ENCODE data around the gene CARS2.

CARS2 gene

GRCh38 chr13:110663491-110663890 is 42.4 kb downstream of the CARS2 start:
- Histone ChIP-seq H3K27ac (ENCODE audit: extremely low read depth, low read depth, low read length) (no peak overlapping the region), H3K9me3 (ENCODE audit: control insufficient read depth, insufficient read depth, low read depth, low read length) (no peaks in the 10 kb centered on the region), H3K36me3 (ENCODE audit: control insufficient read depth in 2 of 2, insufficient read depth in 1 of 2, low read length in 2 of 2) (peaks cover 0 to 87% of the 10 kb centered on the region in 2 experiments; a peak in 2 of 3 replicates), H3K4me3 (ENCODE audit: low read depth, low read length) (no peak overlapping the region), H3K4me1 (ENCODE audit: control insufficient read depth, insufficient read depth, low read length) (no peaks in the 10 kb centered on the region)
- POLR2A ChIA-PET: interaction anchor here (0.8 kb wide), 1 partner anchor 52 kb away, joined by 3 read pairs; no protein-coding TSS in a partner anchor
- CTCF ChIA-PET: no interaction called here
- TF ChIP-seq KLF8 (tag by site-specific recombination; IDR thresholded peaks at IDR 0.05) (no peak), ATF2 (tag by site-specific recombination; IDR thresholded peaks at IDR 0.05; ENCODE audit: low read depth) (no peak), REST (tag by site-specific recombination; IDR thresholded peaks at IDR 0.05) (no peak), GFI1B (tag by site-specific recombination; IDR thresholded peaks at IDR 0.05) (no peak), ZNF701 (tag by site-specific recombination; IDR thresholded peaks at IDR 0.05) (no peak), SETDB1 (IDR thresholded peaks at IDR 0.05; ENCODE audit: insufficient read length, low read length) (no peak), ZNF155 (tag by site-specific recombination; IDR thresholded peaks at IDR 0.05) (no peak), ZNF510 (tag by site-specific recombination; IDR thresholded peaks at IDR 0.05; ENCODE audit: insufficient replicate concordance) (no peak), ZNF311 (tag by site-specific recombination; IDR thresholded peaks at IDR 0.05; ENCODE audit: borderline replicate concordance) (no peak), ZBTB10 (tag by site-specific recombination; IDR thresholded peaks at IDR 0.05) (no peak), ZNF660 (tag by site-specific recombination; IDR thresholded peaks at IDR 0.05) (no peak)

- CTCF ChIA-PET: interaction anchor here (1.1 kb wide), 1 partner anchor 48 kb away, joined by 4 read pairs; the partner anchor contains the start of gene NAXD
These were observed 43.0 kb downstream of the CARS2 start for GRCh38 chr13:110662777-110663443.

More at GRCh38 chr13:110662777-110663443, 43.0 kb downstream of the CARS2 start:
- H3K27ac ChIP-seq (ENCODE audit: extremely low read depth, low read depth, low read length): no peak overlapping the region
- no peaks in the 10 kb centered on the region for H3K4me1 ChIP-seq (ENCODE audit: control insufficient read depth, insufficient read depth, low read length)
- POLR2A ChIA-PET: interaction anchor here (0.8 kb wide), 1 partner anchor 52 kb away, joined by 3 read pairs; no protein-coding TSS in a partner anchor
- H3K36me3 ChIP-seq (ENCODE audit: control insufficient read depth in 2 of 2, insufficient read depth in 1 of 2, low read length in 2 of 2): peaks cover 0 to 82% of the 10 kb centered on the region in 2 experiments; a peak in 2 of 3 replicates
- H3K9me3 ChIP-seq (ENCODE audit: control insufficient read depth, insufficient read depth, low read depth, low read length): no peaks in the 10 kb centered on the region
- no peak for TF ChIP-seq ZNF292 (tag by site-specific recombination; IDR thresholded peaks at IDR 0.05; ENCODE audit: borderline replicate concordance, low read depth)
- TF ChIP-seq ZNF785 (tag by site-specific recombination; IDR thresholded peaks at IDR 0.05): no peak
- no peak for TF ChIP-seq ZNF26 (tag by site-specific recombination; IDR thresholded peaks at IDR 0.05)
- TF ChIP-seq ZNF623 (tag by site-specific recombination; IDR thresholded peaks at IDR 0.05): no peak
- TF ChIP-seq ZNF16 (tag by site-specific recombination; IDR thresholded peaks at IDR 0.05; ENCODE audit: low read depth): no peak
- TF ChIP-seq ZNF624 (tag by site-specific recombination; IDR thresholded peaks at IDR 0.05): no peak
- H3K4me3 ChIP-seq (ENCODE audit: low read depth, low read length): no peak overlapping the region

Data from HEK293 (cell line).